GM13977 (cell line): ENCODE results near the gene WDR49.

Experiments
- DNase-seq: peaks from one replicate; pipeline ENCODE4 v3.0.0; 2012; ENCODE audit warnings: low spot score
- CTCF ChIP-seq: IDR thresholded peaks from 2 replicates; pipeline ENCODE4 v1.5.1; 2012; ENCODE audit warnings: mild to moderate bottlenecking, control low read depth; ENCODE audit not compliant: insufficient read depth; ENCODE audit errors: extremely low read depth, missing control alignments
- in situ Hi-C: fragments of 300-500 bp; cut with MboI; formaldehyde crosslinking; loops from one replicate; pipeline ENCODE4 v1.12.0; 2022; ENCODE audit warnings: low sequenced_read_pairs, low pct_unique_long_range_greater_than_20kb, mixed read lengths, inconsistent platforms; ENCODE audit not compliant: unreplicated experiment

Gene WDR49

GRCh38 chr3:167473863-167474262, 179.9 kb downstream of the WDR49 start, which contains the start of gene SERPINI2:
TSS of gene SERPINI2 (minus strand) at chr3:167474042. CDS start at chr3:167471834, 2,208 bp downstream.
- in situ Hi-C loops, result no loop called here

DNA sequence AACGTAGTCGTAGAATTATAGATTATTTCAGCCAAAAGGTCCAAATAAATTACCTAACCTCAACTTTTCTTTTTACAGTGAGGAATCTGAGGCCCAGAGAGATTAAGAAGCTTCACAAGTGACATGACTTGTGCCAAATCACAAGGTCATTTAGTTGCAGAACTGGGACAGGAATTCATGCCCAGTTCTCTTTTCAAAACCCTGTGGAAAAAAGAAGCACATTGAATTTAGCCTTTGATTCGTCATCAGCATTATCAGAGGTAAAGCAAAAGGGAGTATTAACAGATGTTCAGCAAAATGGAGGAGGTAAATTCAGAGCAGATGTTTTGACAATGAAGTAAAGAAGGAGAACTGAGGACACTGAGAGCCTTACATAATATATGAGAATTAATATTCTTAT, 184.4 kb downstream of the WDR49 start:
- DNase-seq, result no peak
- in situ Hi-C loops, result no loop called here
- no peak for TF ChIP-seq CTCF

More at GRCh38 chr3:167473863-167474262, 179.9 kb downstream of the WDR49 start, which contains the start of gene SERPINI2:
- TF ChIP-seq CTCF, result no peak
- no peak for DNase-seq

DNA sequence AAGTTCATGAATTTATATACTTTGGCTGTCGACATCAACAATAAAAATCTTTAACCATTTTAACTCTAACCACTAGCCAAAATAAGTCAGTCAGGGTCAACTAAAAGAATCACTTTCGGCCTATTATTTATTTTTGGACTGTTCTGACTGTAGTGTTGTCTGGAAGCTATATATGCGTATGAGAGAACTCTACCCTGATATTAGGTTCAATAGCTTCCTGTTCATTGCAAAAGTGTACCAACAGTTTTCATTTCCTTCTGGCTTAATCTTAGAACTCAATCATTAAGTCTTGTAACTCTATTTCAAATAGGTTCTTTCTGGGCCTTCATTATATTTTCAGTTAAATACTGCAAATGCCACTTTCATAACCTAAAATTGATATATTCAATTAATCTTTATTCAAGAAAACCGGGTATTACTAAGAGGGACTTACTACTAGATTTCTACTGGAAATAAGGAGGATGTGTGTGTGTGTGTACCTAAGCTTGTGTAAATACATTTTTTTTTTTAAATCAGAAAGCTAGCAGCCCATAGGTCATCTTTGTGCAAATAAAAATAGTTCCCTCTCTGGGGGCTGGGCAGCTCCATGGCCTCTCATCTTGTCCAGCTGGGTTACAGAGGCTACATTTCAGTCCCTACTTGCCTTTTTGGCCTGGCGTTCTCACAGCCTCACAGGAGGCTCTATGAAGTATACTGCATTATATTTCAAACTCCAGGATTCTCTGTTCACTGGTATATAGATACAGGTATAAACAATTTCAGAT, 185.7 kb downstream of the WDR49 start:
- in situ Hi-C loops, result no loop called here
- TF ChIP-seq CTCF, result no peak
- no peak for DNase-seq

DNA sequence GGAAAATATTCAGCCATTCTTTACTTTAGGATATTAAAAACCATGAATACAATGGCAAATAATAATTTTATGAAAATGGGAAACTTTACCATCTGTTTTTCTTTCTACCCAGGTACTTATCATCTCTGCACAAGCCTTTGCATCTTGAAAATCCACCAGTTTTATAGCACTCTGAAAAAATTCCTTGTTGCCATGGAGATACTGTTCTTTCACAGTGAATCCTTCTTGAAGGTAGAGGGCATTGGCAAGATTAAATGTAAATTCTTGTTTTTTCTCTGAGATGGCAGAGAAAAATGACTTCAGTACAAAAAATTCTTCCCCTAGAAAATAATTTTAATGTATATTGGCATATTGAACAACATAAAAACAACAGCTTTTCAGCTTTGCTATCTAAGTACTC, 186.8 kb downstream of the WDR49 start:
- TF ChIP-seq CTCF, result no peak
- no peak for DNase-seq
- in situ Hi-C loops, result no loop called here

DNA sequence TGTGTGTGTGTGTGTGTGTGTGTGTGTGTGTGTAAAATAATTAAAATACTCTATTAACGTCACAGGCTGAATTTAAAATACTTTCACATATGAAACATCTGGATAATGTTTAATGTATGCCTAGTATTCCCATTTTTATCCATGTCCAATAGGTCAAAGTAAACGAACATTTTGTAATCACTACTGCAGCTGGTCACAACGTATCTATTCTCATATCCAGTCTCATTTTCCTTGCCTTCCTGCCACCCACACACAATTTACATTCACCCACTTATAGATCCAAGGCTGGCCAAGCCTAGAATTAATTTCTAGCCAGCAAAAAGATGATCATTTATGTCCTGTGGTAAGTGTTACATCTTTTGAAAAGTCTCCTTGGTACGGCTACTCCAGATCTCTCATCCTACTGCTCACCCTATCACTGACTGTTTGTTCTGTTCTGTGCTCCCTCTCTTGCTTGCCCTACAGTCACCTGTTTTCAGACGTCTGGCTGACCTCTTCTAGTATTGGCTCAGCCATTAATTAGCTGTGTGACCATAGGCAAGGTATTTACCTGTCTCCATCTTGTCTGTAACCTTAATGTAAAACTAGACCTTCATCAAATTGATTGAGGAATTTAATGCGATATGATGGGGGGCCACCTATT, 197.5 kb downstream of the WDR49 start:
- TF ChIP-seq CTCF, result no peak
- in situ Hi-C loops, result no loop called here
- no peak for DNase-seq

- no peak for TF ChIP-seq CTCF
- in situ Hi-C loops, result no loop called here
- DNase-seq, result no peak
Observed at GRCh38 chr3:167453815-167454214, 199.9 kb downstream of the WDR49 start.
